Measurements from ENCODE around the gene FAM131A.
A peak's percentile ranks its signal among the peaks of the same experiment; 100 is the strongest.

The FAM131A gene

DNA sequence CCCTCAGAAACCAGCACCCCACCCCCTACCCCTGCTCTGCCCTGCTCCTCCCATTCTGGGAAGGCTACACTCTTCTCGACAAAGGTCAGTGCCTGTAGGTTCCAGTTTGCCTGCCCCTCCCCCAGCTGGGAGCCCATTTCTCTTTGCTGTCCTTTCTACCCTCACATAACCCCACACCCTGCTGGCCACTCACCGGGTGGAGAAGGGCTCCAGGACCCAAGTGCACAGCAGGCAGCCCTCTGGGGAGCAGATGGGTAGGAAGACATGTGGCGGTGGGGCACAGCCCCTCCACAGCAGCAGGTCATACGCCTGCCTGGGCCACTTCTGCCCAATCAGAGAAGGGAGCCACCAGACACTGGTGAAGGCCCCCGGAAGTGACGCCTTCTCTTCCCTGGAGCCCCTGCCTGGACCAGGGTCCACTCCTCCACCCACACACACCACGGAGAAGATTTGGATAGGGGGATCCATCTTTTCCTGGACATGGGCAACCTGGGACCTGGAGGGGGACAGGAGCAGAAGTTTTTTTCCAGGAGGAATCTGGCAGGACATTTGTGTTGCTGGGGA, 40.6 kb downstream of the FAM131A start, which contains the start of gene THPO:
THPO (minus strand) TSS at position 326 of the 564 bp plus-strand sequence. CDS start 1,948 bp downstream, outside the sequence.
- no peak for DNase-seq (ENCODE audit: low spot score)

DNA sequence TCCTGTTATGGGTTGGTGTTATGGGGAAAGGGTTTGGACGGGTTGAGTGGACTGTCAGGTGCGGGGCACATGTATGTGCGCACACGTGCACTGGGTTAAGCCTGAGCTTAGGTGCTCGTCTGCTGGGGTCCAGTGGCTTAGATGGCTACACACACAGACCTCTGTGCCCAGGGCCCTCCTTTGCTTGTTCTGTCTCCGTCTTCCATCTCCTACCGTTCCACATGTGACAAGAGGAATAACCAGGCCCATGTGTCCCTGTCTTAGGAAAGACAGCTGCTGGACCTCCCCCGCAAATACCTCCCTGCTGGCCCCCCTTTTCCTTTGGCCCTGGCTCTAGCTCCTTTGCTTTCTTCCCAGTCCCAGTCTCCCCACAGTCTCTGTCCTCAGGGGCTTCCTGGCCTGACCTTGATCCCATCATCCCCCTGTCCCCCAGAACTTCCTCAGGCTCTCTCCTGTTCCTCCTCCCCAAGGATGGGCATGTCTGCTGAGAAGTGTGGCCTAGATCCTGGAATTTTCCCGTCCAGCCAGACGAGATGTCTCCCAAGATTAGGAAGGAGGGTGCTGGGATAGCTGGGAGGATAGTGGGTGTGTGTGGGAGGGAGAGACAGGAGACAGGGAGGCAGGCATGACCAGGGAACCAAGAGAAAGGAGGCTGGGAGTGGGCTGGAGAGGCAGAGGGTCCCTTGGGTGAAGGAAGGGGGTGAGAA, 41.4 kb downstream of the FAM131A start:
- no peak for DNase-seq (ENCODE audit: low spot score)

DNA sequence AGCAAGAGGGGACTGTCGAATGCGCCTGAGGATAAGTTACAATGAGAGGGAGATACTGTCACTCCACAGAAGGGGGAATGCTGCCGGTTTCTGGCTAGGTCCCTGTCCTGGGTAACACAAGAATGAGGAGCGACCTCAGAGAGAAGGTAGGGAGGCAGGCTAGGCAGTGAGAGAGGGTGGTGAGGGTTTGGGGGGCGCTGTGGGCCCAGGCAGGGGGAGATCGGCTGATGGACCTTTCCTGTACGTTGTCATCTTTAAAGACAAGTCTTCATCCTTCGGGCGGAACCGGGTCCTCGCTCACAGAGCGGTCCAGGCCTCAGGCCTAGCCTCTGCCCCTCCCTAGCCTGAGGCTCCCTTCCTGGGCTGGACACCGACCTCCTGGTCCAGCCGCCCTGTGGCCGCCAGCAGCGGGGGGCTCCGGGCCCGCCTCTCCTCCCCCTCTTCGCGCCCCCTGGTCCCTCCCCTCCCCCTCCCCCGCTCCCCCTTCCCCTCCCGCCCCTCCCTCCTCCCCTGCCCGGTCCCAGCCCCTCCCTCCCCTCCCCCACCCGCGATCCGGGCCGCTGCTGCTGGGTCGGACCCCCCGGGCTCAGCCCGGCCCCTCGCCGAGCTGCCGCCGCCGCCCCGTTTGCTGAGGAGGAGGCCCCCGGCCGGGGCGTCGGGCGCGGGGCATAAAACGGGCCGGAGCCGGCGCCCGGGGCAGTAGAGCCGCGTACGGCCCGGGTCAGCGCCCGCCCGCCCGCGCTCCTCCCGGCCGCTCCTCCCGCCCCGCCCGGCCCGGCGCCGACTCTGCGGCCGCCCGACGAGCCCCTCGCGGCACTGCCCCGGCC, 42.2 kb downstream of the FAM131A start, which contains the start of gene CHRD:
CHRD (plus strand) TSS at position 697 of the 827 bp plus-strand sequence. CDS start 265 bp downstream, outside the sequence.
- no peak for DNase-seq (ENCODE audit: low spot score)

DNA sequence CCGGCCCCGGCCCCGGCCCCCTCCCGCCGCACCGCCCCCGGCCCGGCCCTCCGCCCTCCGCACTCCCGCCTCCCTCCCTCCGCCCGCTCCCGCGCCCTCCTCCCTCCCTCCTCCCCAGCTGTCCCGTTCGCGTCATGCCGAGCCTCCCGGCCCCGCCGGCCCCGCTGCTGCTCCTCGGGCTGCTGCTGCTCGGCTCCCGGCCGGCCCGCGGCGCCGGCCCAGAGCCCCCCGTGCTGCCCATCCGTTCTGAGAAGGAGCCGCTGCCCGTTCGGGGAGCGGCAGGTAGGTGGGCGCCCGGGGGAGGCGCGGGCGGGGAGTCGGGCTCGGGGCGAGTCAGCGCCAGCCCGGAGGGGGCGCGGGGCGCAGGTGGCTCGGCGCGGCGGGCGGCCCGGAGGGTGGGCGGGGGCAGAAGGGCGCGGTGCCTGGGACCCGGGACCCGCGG, 42.8 kb downstream of the FAM131A start:
- DNase-seq (ENCODE audit: low spot score) = peak; percentile 86

DNA sequence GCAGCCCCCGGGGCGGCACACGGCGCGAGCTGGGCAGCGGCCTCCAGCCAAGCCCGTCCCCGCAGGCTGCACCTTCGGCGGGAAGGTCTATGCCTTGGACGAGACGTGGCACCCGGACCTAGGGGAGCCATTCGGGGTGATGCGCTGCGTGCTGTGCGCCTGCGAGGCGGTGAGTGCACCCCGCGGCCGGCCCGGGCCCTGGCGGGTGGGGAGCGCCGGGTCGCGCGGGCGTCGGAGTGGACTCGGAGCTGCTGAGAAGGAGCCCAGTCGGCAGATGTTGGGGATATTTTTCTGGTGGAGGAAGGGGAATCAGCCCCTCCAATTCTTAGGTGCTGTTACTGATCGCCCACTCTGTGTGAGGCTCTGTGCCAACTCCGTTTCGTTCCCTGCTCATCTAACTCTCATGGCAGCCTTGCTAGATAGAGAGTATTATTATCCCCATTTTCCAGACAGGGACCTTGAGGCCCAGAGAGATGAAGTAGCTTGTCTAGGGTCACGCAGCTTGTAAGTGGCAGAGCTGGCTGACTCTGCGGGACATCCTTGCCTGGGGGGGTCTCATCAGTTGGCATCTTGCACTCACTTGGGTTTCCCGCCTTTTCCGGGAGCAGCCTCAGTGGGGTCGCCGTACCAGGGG, 43.3 kb downstream of the FAM131A start:
- peak; percentile 67 for DNase-seq (ENCODE audit: low spot score)

DNA sequence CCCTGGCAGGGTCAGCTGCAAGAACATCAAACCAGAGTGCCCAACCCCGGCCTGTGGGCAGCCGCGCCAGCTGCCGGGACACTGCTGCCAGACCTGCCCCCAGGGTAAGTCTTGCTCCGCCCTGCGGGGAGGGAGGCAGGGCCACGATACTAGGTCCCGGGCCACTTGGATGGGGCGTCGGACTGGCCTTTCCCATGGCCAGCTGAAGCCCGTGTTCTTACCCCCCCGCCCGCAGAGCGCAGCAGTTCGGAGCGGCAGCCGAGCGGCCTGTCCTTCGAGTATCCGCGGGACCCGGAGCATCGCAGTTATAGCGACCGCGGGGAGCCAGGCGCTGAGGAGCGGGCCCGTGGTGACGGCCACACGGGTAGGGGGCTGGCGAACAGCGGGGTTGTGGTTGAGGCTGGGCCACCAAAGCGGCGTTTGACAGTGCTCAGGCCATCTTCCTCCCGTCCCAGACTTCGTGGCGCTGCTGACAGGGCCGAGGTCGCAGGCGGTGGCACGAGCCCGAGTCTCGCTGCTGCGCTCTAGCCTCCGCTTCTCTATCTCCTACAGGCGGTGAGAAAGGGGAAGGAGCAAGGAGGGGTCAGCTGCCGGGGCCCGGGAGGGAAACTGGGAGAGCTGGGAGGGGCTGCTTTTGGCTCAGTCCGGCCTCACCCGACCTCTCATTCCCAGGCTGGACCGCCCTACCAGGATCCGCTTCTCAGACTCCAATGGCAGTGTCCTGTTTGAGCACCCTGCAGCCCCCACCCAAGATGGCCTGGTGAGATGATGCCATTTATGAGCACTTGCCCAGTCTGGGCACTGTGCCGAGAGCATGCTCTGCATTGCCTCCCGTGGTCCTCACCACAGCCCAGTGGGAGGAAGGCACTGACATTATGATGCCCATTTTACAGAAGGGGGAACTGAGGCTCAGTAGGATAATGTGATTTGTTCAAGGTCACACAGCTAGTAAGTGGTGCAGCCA, 44.1 kb downstream of the FAM131A start:
- DNase-seq (ENCODE audit: low spot score) = no peak

DNA sequence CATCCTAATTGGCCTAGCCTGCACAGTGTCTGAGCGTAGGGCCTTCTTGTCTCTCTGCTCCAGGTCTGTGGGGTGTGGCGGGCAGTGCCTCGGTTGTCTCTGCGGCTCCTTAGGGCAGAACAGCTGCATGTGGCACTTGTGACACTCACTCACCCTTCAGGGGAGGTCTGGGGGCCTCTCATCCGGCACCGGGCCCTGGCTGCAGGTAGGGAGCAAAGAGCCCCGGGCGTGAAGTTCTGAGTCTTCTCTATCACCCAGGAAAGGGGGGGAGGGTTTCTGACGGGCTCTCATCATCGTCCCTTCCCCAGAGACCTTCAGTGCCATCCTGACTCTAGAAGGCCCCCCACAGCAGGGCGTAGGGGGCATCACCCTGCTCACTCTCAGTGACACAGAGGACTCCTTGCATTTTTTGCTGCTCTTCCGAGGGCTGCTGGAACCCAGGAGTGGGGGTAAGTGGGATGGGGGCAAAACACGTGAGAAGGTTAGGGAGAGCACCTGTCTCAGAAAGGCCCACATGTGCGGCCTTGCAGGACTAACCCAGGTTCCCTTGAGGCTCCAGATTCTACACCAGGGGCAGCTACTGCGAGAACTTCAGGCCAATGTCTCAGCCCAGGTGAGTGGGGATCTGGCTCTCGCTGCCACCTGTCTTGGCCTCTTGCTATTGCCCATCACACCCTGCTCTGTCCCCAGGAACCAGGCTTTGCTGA, 45.1 kb downstream of the FAM131A start:
- no peak for DNase-seq (ENCODE audit: low spot score)

DNA sequence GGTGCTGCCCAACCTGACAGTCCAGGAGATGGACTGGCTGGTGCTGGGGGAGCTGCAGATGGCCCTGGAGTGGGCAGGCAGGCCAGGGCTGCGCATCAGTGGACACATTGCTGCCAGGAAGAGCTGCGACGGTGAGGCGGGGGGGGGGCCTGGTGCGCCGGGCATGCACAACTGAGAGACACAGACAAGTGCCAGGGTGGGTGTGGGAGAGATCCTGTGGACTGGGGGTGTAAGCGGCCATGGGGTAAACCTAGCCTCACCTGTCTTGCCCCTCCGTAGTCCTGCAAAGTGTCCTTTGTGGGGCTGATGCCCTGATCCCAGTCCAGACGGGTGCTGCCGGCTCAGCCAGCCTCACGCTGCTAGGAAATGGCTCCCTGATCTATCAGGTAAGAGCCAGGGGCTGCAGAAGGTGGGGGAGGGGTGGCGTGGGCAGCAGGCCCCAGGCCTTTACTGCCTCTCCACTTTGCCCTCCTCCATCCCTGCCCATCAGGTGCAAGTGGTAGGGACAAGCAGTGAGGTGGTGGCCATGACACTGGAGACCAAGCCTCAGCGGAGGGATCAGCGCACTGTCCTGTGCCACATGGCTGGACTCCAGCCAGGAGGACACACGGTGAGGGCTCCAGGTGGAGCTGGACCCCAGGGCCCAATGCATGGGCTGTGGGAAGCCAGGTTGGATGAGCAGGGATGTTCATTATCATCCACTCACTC, 45.8 kb downstream of the FAM131A start:
- DNase-seq (ENCODE audit: low spot score) = no peak

DNA sequence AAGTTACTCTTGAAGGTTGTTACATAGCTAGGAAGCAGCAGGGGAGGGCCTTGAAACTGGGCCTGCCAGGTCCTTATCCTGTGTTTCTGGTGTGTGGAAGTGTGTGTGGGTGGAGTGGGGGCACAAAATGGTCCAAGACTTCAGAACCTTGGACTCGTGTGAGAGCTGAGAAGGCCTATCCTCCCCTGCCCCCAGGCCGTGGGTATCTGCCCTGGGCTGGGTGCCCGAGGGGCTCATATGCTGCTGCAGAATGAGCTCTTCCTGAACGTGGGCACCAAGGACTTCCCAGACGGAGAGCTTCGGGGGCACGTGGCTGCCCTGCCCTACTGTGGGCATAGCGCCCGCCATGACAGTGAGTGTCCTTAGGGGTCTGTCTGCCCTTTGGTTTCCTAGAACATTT, 46.9 kb downstream of the FAM131A start:
- DNase-seq (ENCODE audit: low spot score) = peak; percentile 33

DNA sequence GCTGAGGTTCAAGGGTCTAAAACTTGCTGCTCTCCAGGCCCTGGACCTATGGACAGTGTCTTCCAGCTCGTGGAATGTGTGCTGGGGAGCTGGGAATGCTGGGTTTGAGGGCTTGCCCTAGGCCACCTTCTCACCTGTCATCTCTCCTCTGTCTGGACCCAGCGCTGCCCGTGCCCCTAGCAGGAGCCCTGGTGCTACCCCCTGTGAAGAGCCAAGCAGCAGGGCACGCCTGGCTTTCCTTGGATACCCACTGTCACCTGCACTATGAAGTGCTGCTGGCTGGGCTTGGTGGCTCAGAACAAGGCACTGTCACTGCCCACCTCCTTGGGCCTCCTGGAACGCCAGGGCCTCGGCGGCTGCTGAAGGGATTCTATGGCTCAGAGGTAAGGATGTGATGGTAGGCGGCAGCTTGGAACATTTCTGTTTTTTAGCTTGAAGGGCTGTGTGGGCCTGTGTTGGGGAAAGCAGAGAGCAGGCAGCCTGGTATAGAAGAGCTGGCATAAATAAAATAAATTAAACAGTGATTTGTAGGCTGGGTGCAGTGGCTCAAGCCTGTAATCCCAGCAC, 47.5 kb downstream of the FAM131A start:
- DNase-seq (ENCODE audit: low spot score) = peak; percentile 25

DNA sequence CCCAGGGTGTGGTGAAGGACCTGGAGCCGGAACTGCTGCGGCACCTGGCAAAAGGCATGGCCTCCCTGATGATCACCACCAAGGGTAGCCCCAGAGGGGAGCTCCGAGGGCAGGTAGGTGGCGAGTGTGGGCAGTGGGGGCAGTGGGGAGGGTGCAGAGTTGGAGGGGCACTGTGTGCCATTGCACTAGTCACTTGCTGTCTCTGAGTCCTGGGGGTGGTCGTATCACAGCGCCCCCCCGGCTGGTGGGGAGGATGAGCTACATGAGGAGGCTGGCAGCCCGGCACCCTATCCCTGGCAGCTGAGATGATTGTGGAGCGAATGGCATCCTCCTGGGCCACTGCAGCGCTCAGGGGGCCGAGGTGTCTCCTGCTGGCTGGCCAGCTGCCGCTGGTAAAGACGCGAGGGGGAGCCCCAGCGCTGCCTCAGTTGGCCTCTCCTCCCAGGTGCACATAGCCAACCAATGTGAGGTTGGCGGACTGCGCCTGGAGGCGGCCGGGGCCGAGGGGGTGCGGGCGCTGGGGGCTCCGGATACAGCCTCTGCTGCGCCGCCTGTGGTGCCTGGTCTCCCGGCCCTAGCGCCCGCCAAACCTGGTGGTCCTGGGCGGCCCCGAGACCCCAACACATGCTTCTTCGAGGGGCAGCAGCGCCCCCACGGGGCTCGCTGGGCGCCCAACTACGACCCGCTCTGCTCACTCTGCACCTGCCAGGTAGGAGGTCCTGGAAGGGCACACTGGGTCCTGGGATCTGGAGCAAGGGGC, 48.8 kb downstream of the FAM131A start:
- DNase-seq (ENCODE audit: low spot score) = no peak

DNA sequence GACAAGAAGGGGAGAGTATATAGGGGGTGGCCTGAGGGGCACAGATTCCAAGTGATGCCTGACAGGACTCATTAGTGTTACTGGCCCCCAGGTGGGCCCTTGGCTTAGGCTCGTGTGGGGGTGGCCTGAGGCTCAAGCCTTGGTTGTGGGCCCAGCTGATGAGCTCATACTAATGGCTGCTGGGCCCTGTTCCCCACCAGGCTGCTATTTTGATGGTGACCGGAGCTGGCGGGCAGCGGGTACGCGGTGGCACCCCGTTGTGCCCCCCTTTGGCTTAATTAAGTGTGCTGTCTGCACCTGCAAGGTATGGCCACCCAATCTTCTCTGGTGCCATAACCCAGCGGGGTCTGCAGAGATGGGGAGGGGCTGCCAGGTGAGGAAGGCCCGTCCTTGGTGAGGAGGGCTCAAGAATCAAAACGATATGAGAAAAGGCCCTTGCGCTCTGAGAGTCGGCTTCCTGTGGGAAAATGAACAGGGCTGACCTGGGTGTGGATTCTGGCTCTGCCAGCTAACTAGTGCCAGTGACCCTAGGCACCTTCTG, 49.8 kb downstream of the FAM131A start:
- no peak for DNase-seq (ENCODE audit: low spot score)

DNA sequence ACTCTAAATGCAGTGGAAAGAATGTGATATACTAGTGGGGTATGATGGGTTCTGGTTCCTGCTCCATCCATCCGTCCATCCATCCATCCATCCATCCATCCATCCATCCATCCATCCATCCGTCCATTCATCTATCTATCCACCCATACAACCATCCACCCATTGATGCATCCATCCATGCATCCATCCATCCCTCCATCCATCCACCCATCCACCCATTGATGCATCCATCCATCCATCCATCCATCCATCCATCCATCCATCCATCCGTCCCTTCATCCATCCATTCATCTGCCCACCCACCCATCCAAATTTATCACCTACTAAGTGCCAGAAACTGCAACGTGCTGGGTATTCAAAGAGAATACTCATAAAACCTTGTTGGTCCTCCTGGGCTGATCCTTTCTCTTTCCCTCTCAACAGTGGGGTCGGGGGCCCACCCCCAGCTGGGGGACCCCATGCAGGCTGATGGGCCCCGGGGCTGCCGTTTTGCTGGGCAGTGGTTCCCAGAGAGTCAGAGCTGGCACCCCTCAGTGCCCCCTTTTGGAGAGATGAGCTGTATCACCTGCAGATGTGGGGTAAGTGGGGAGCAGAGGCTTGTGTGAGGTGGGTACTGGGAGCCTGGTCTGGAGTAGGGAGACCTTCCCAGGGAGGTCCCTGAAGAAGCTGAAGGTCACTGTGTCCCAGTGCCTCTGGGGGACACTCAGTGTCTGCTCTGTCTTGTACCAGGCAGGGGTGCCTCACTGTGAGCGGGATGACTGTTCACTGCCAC, 51.0 kb downstream of the FAM131A start:
- DNase-seq (ENCODE audit: low spot score) = no peak

DNA sequence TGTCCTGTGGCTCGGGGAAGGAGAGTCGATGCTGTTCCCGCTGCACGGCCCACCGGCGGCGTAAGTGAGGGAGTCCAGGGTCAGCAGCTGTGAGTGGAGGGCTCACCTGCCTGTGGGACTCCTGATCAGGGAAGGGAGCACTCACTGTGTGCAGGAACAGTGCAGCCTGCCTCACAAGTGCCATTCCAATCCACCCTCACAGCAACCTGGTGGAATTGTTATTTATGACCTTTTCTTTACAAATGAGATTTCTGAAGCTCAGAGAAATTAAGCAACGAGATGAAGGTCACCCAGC, 51.5 kb downstream of the FAM131A start:
- no peak for DNase-seq (ENCODE audit: low spot score)

DNA sequence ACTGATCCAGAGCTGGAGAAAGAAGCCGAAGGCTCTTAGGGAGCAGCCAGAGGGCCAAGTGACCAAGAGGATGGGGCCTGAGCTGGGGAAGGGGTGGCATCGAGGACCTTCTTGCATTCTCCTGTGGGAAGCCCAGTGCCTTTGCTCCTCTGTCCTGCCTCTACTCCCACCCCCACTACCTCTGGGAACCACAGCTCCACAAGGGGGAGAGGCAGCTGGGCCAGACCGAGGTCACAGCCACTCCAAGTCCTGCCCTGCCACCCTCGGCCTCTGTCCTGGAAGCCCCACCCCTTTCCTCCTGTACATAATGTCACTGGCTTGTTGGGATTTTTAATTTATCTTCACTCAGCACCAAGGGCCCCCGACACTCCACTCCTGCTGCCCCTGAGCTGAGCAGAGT, 52.0 kb downstream of the FAM131A start:
- DNase-seq (ENCODE audit: low spot score) = no peak

DNA sequence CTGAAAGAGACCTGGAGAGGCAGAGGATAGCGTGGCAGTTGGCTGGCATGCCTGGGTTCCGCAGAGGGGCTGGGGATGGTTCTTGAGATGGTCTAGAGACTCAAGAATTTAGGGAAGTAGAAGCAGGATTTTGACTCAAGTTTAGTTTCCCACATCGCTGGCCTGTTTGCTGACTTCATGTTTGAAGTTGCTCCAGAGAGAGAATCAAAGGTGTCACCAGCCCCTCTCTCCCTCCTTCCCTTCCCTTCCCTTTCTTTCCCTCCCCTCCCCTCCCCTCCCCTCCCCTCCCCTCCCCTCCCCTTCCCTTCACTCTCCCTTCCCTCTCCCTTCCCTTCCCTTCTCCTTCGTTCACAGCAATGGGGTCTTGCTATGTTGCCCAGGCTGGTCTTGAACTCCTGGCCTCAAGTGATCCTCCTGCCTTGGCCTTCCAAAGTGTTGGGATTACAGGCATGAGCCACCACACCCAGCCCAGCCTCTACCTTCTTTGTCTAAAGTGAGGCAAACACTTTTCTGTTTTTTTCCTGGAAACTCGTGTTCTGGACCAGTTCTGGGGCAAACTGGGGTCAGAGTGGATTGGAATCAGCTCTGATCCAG, 52.6 kb downstream of the FAM131A start:
- no peak for DNase-seq (ENCODE audit: low spot score)

DNA sequence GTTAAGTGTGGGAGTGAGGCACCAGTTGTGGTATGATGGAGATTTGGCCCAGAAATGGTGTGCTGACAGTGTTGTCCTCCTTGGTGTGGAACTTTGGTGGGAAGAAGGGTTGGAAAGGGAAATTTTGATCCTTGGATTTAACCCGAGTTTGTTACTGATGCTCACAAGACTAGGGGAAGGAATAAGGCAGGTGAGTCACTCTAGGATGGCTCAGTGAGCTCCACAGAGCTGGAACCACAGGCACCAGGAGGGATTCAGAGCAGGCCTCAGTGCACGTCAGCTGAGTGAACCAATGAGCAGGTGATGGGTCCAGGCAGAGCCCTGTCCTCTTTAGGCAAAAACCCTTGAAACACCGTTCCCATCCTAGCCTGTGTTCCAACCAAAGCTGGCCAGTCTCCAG, 53.9 kb downstream of the FAM131A start:
- no peak for DNase-seq (ENCODE audit: low spot score)

DNA sequence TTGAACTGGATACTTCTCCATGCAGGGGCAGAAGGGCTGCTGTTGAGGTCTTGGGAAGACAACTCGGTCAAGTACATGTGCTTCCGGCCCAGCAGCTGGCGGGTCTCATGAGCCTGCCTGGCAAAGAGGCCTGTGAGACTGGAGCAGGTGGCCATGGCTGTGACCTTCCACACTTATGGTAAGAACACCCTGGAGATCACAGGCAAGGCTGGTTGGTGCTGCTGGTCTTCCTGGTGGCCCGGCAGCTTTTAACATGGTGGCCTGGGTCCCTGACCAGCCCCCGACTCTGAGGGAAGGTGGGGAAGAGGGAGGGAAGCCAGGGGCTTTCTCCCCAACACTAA, 57.9 kb downstream of the FAM131A start:
- no peak for DNase-seq (ENCODE audit: low spot score)
